Measurements from ENCODE around the gene ZNF385C.

DNA sequence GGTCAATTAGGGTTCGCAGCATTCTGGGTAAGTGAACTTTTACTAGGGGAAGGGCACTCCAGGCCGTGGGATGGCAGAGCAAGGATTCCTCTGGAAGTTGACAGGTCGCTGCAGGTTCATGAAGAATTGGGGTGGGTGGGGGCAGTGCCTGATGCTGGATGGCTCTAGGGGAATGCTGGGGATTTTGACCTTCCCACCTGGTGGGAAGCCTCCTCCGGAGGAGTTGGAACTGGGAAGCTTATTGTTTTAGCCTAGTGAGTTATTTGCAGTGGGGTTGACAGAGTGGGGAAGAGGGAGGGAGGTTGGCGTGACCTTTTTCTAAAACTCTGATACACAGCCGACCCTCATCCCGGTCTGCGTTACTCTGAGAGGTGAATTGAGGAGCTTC lies 47.3 kb downstream of the ZNF385C start:
- TF ChIP-seq, protein P1, sequence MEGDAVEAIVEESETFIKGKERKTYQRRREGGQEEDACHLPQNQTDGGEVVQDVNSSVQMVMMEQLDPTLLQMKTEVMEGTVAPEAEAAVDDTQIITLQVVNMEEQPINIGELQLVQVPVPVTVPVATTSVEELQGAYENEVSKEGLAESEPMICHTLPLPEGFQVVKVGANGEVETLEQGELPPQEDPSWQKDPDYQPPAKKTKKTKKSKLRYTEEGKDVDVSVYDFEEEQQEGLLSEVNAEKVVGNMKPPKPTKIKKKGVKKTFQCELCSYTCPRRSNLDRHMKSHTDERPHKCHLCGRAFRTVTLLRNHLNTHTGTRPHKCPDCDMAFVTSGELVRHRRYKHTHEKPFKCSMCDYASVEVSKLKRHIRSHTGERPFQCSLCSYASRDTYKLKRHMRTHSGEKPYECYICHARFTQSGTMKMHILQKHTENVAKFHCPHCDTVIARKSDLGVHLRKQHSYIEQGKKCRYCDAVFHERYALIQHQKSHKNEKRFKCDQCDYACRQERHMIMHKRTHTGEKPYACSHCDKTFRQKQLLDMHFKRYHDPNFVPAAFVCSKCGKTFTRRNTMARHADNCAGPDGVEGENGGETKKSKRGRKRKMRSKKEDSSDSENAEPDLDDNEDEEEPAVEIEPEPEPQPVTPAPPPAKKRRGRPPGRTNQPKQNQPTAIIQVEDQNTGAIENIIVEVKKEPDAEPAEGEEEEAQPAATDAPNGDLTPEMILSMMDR (conservative IDR thresholded peaks at IDR 0.05), result no peak
- no peak for TF ChIP-seq ZFX (IDR thresholded peaks at IDR 0.05)
